ENCODE results near the gene TRAF4. TPM values are rescaled to one million over a fixed set of nuclear protein-coding genes. Genes with fewer than 3 reads are reported as not detected.
A peak's percentile ranks its signal among the peaks of the same experiment; 100 is the strongest.

TRAF4 gene
- total and polyA plus RNA-seq, 9 of the 15 experiments (the other 6 are each of a cell fraction or from before 2014, with no cell fraction given), result 2.4 to 147 (median 72.4) TPM

DNA sequence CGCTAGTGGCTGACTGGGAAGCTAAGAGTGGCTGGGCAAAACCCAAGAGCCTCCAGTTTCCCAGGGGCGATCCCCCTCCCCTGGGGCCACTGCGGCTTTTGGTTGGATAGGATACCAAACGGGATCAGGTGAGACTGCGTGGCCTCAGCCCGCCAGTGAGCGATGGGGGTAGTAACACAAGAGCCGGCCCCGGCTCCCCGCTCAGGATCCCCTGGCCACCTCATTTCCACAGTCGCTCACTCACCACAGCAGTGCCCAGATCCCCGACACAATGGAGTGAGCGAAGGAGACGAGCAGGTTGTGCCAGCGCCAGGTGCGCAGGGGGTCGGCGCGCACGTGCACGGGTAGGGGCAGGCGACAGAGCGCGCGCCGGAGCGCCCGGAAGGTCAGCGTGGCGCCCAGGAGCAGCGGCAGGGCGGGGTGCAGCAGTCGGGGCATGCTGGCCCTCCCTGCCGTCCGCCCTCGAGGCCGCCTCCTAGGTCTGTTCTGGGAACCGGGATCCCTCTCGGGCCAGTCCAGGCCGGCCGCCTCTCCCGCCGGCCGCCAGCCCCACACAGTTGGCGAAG lies 18.1 kb upstream of the TRAF4 start (continued):
- TF ChIP-seq KLF1 (tag; IDR thresholded peaks at IDR 0.05) (peak; percentile 68), ZC3H8 (IDR thresholded peaks at IDR 0.05) (no peak), ETV6 (IDR thresholded peaks at IDR 0.05; ENCODE audit: borderline replicate concordance in 1 of 2, low read depth in 2 of 2, low read length in 1 of 2) (no peak), ETV6 (CRISPR knock-in tag; IDR thresholded peaks at IDR 0.05; ENCODE audit: borderline replicate concordance) (no peak; the same call in 1 of the 2 replicates), GATAD2A (IDR thresholded peaks at IDR 0.05) (no peak), ZNF431 (CRISPR knock-in tag; IDR thresholded peaks at IDR 0.05) (no peak), RBM15 (IDR thresholded peaks at IDR 0.05; ENCODE audit: insufficient read depth, low read length) (no peak), MTF1 (CRISPR knock-in tag; IDR thresholded peaks at IDR 0.05; ENCODE audit: borderline replicate concordance) (no peak), E2F1 (CRISPR knock-in tag; IDR thresholded peaks at IDR 0.05) (0 out of 2 replicates have a peak, but pooled peaks have one; percentile 18), CXXC5 (CRISPR knock-in tag; IDR thresholded peaks at IDR 0.05) (peak; percentile 84), ATF7 (IDR thresholded peaks at IDR 0.05) (peak; percentile 41; the same call in 1 of the 2 replicates), ZNF146 (CRISPR knock-in tag; IDR thresholded peaks at IDR 0.05; ENCODE audit: unreplicated experiment) (no peak), POU5F1 (IDR thresholded peaks at IDR 0.05; ENCODE audit: borderline replicate concordance, low read depth, low read length, partially characterized antibody) (no peak), ZNF695 (CRISPR knock-in tag; IDR thresholded peaks at IDR 0.05) (no peak), EWSR1 (IDR thresholded peaks at IDR 0.05; ENCODE audit: borderline replicate concordance, low read depth, partially characterized antibody) (no peak), ILK (tag; IDR thresholded peaks at IDR 0.05; ENCODE audit: borderline replicate concordance, low read depth) (no peak), RAD51 (IDR thresholded peaks at IDR 0.05; ENCODE audit: borderline replicate concordance, low read depth) (no peak; the same call in 1 of the 2 replicates), TAF9B (IDR thresholded peaks at IDR 0.05; ENCODE audit: partially characterized antibody) (no peak), SRF (CRISPR knock-in tag; IDR thresholded peaks at IDR 0.05) (0 out of 4 replicates have a peak, but pooled peaks of 1 of the 2 experiments have one; percentile 30), GABPB2 (CRISPR knock-in tag; conservative IDR thresholded peaks at IDR 0.05) (peak; percentile 74; the same call in 1 of the 2 replicates), FOXM1 (IDR thresholded peaks at IDR 0.05; ENCODE audit: low read depth) (no peak), FOXM1 (CRISPR knock-in tag; IDR thresholded peaks at IDR 0.05; ENCODE audit: low read depth) (peak; percentile 92), RFX7 (CRISPR knock-in tag; IDR thresholded peaks at IDR 0.05) (peak; percentile 77; the same call in 1 of the 2 replicates), ZNF175 (CRISPR knock-in tag; IDR thresholded peaks at IDR 0.05; ENCODE audit: low read depth) (no peak)
- TF ChIP-seq, protein P1, sequence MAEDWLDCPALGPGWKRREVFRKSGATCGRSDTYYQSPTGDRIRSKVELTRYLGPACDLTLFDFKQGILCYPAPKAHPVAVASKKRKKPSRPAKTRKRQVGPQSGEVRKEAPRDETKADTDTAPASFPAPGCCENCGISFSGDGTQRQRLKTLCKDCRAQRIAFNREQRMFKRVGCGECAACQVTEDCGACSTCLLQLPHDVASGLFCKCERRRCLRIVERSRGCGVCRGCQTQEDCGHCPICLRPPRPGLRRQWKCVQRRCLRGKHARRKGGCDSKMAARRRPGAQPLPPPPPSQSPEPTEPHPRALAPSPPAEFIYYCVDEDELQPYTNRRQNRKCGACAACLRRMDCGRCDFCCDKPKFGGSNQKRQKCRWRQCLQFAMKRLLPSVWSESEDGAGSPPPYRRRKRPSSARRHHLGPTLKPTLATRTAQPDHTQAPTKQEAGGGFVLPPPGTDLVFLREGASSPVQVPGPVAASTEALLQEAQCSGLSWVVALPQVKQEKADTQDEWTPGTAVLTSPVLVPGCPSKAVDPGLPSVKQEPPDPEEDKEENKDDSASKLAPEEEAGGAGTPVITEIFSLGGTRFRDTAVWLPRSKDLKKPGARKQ (CRISPR knock-in tag; IDR thresholded peaks at IDR 0.05), result no peak

Data from K562 (cell line).